Right kidney (tissue), 9 donors: Measurements from ENCODE around the gene SEPTIN7.
"Not testable (repeated sequence)": the region's sequence is repeated elsewhere in the genome, so short reads cannot be mapped to it uniquely, and the experiment has no call there.

ENCODE experiments used
- DNase-seq: peaks from one replicate; pipeline ENCODE4 v3.0.0-alpha.2; 2016
- long read RNA-seq, 8 donors: transcript quantifications; one replicate each; lab custom pipeline, GENCODE V29; 2026

SEPTIN7 gene
- long read RNA-seq, donor 1, full-length matches to known transcripts = 47 of 234 reads
- long read RNA-seq, donor 1, partial matches to known transcripts = 187 of 234 reads
- long read RNA-seq, donor 1, other reads (novel, unspliced or antisense) = 0 of 234 reads
- long read RNA-seq, donor 2, full-length matches to known transcripts = 4 of 25 reads
- long read RNA-seq, donor 2, partial matches to known transcripts = 21 of 25 reads
- long read RNA-seq, donor 2, other reads (novel, unspliced or antisense) = 0 of 25 reads
- long read RNA-seq, donor 3, full-length matches to known transcripts = 13 of 32 reads
- long read RNA-seq, donor 3, partial matches to known transcripts = 19 of 32 reads
- long read RNA-seq, donor 3, other reads (novel, unspliced or antisense) = 0 of 32 reads
- long read RNA-seq, donor 4, full-length matches to known transcripts = 23 of 168 reads
- long read RNA-seq, donor 4, partial matches to known transcripts = 145 of 168 reads
- long read RNA-seq, donor 4, other reads (novel, unspliced or antisense) = 0 of 168 reads
- long read RNA-seq, donor 5, full-length matches to known transcripts = 53 of 119 reads
- long read RNA-seq, donor 5, partial matches to known transcripts = 60 of 119 reads
- long read RNA-seq, donor 5, other reads (novel, unspliced or antisense) = 6 of 119 reads
- long read RNA-seq, donor 6, full-length matches to known transcripts = 7 of 70 reads
- long read RNA-seq, donor 6, partial matches to known transcripts = 63 of 70 reads
- long read RNA-seq, donor 6, other reads (novel, unspliced or antisense) = 0 of 70 reads
- long read RNA-seq, donor 7, full-length matches to known transcripts = 24 of 191 reads
- long read RNA-seq, donor 7, partial matches to known transcripts = 167 of 191 reads
- long read RNA-seq, donor 7, other reads (novel, unspliced or antisense) = 0 of 191 reads
- long read RNA-seq, donor 8, full-length matches to known transcripts = 45 of 118 reads
- long read RNA-seq, donor 8, partial matches to known transcripts = 73 of 118 reads
- long read RNA-seq, donor 8, other reads (novel, unspliced or antisense) = 0 of 118 reads

- DNase-seq = peak; percentile 98
Measured at GRCh38 chr7:35800718-35801391, at the start of gene SEPTIN7. Gene SEPTIN7 (plus strand): TSS chr7:35801057. CDS start chr7:35801210, 153 bp downstream.

DNA sequence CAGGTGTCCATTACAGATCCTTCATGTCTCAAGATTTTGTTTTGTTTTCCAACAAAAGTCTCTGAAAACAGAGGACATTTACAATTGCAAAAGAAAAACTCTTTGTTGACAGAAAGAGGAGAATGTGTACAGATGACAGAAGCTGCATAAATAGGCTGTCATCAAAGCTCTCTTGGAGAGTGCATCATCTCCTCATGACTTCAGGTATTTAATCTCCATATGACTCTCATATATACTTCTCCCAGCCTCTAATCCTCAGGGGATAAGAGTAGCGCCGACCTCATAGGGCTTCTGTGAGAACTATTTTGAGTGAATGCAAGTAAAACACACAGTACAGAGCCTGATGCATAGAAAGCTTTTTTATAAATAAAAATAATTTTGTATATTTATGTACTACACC is 48.1 kb upstream of the SEPTIN7 start:
- no peak for DNase-seq

- peak; percentile 48 for DNase-seq
Measured at GRCh38 chr7:35753761-35754603, 46.9 kb upstream of the SEPTIN7 start.

GRCh38 chr7:35754741-35755140 is 46.1 kb upstream of the SEPTIN7 start:
- no peak for DNase-seq

GRCh38 chr7:35755711-35756110 is 45.1 kb upstream of the SEPTIN7 start:
- DNase-seq = no peak

DNA sequence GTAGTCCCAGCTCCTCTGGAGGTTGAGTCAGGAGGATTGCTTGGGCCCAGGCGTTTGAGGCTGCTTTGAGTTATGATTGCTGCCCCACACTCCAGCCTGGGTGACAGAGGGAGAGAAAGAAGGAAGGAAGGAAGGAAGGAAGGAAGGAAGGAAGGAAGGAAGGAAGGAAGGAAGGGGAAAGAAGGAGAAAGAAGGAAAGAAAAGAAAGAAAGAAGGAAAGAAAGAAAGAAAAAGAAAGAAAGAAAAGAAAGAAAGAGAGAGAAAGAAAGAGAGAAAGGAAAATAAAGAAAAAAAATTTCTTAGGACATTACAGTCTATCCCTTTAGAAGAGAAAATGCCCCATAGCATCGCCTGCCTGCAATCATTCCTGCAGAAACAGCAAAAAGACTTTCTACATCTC is 44.4 kb upstream of the SEPTIN7 start:
- DNase-seq = not testable (repeated sequence)

DNA sequence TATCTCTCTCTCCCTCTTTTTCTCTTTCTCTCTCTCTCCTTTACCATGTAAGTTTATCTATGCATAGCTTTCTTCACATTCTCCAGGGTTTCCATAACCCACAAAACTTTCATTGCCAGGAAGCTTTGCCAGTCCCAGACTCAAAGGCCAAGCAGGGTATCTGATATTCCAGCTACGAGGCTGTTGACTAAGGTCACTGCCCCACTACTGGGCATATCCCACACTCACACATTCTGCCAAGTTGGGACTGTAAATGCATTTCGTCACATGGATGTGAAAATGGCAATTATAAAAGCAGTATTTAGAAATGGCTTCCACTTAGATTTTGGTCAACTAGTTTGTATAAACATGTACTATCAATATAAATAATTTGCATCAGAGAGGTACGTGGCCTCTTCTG is 43.3 kb upstream of the SEPTIN7 start:
- DNase-seq = no peak

- no peak for DNase-seq
Measured at GRCh38 chr7:35758421-35758820, 42.4 kb upstream of the SEPTIN7 start.

- DNase-seq = no peak
Measured at GRCh38 chr7:35760143-35760745, 40.6 kb upstream of the SEPTIN7 start.

DNA sequence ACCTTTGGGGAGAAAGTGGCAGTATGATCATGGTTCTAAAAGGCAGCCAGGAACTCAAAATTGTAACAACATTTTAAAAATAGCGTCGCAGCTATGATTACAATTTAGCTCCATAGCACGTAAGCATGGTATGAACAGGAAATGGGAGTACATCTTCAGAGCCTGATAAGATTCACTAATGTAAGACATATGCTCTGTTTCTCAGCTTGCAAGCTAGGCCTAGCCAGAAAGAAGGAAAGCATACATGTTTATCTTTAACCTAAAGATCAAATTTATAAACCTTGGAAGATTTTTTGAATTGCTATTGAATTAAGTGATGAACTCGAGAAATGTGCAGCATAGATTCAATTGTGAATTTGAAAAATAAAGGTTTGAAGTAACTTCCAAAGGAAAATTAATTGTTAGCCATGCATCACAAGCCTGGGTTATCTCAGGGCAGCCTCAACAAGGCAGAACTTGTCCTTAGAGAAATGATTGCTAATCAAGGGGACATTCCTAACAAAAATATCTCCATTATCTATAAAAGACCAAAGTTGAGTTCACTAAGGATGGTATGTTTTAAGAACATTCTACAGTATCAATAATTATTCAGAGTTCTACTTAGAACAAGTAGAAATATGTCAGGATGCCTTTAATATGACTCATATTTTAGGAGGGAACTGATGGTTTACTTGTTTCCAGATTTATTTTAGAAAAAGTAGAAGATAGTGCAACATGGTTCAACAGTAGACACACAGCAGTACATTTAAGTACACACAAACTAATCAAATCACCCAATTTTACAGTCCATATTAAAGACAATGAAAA is 38.8 kb upstream of the SEPTIN7 start:
- DNase-seq = no peak

DNA sequence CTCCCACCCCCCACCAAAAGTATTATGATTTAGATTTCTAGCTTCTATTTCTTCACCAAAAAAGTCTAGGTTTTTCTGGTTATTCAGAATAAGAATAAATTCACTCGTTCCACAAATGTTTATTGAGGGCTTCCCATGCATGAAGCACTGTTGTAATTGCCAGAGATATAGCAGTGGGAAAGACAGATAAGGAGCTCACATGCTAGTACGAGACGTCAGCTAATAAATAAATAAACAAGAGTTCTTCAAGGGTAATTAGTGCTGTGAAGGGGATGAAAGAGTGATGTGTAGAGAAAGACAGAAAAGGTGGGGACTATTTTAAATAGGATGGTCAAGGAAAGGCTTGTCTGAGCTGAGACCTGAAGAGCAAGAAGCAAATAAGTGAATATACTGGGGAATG is 38.1 kb upstream of the SEPTIN7 start:
- no peak for DNase-seq

GRCh38 chr7:35768346-35768745 is 32.5 kb upstream of the SEPTIN7 start:
- DNase-seq = no peak

GRCh38 chr7:35771776-35772175 is 29.1 kb upstream of the SEPTIN7 start:
- no peak for DNase-seq

GRCh38 chr7:35773994-35774393 is 26.9 kb upstream of the SEPTIN7 start:
- DNase-seq = no peak

GRCh38 chr7:35776686-35777085 is 24.2 kb upstream of the SEPTIN7 start:
- DNase-seq = no peak

GRCh38 chr7:35777121-35777520 is 23.7 kb upstream of the SEPTIN7 start:
- DNase-seq = no peak

- no peak for DNase-seq
Measured at GRCh38 chr7:35780070-35780469, 20.8 kb upstream of the SEPTIN7 start.

DNA sequence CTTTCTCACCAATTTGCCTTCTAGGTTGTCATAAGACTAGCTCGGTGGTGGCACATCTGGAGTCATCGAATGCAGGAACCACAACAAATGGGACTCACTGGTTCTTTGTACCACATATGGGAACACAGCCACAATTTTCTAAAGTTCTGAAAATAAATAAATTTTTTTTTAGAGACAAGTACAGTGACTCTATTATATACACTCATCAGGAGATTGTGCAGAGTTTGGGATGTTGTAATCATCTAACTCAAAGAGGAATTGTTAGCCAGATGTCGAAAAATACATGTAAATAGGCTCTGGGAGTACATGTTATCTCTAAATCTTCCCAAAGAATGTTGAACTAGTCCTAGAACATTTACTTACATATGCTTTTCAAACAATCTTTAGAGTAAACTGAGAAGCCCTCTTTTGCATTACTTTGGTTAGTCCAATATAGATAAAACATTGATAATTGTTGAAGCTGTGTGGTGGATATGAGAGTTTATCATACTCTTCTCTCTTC is 19.6 kb upstream of the SEPTIN7 start:
- no peak for DNase-seq

GRCh38 chr7:35781767-35782515 is 18.9 kb upstream of the SEPTIN7 start:
- no peak for DNase-seq
